ENCODE results near the gene ZNF471.

- no peak for TF ChIP-seq CTCF (IDR thresholded peaks at IDR 0.05)
- TF ChIP-seq ZFX (IDR thresholded peaks at IDR 0.05; ENCODE audit: borderline replicate concordance) = no peak
Measured at GRCh38 chr19:56572589-56572988, 64.9 kb downstream of the ZNF471 start.
